ENCODE results near the gene PIK3R6.

The PIK3R6 gene

DNA sequence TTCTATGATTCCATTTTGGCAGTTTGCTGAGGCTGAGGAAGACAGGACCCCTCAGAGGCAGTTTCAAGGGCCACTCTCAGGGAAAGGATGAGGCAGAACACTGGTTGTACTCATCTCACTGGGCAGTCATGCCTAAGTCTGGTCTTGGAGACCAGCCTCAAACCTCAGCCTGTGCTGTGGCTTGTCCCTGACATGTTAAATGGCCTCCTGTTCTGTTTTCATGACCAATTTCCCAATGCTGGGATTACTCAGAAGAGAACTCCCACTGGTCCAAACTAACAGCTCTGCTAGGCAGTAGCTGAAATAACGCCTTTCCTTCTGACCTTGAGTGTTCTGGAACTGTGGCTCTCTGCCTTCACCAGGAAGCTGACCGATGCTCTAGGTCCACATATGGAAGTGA lies 100.7 kb downstream of the PIK3R6 start:
- Histone ChIP-seq H3K4me3 (ENCODE audit: low read length) (no peak overlapping the region), H3K4me1 (ENCODE audit: control insufficient read depth, low read length) (no peaks in the 10 kb centered on the region), H4K20me1 (ENCODE audit: control insufficient read depth, insufficient read depth, low read depth, low read length) (no peaks in the 10 kb centered on the region), H3K27me3 (ENCODE audit: control insufficient read depth, low read length) (peaks cover 8% of the 10 kb centered on the region; the same call in 1 of the 2 replicates), H3K9me3 (ENCODE audit: control insufficient read depth, insufficient read depth, low read length) (no peaks in the 10 kb centered on the region), H3F3A (ENCODE audit: control insufficient read depth, insufficient read depth) (no peaks in the 10 kb centered on the region), H3K9me2 (replicated peaks; ENCODE audit: control insufficient read depth, low read length) (no peaks in the 10 kb centered on the region), H3K79me2 (ENCODE audit: control insufficient read depth, low read length) (no peaks in the 10 kb centered on the region), H3K4me2 (ENCODE audit: low read length) (no peak overlapping the region), H3K27ac (ENCODE audit: low read depth, low read length) (no peak overlapping the region), H3K36me3 (ENCODE audit: control insufficient read depth, low read length) (no peaks in the 10 kb centered on the region)
- no peak for TF ChIP-seq EZH2phosphoT487 (IDR thresholded peaks at IDR 0.05; ENCODE audit: borderline replicate concordance, low read length)
- no peak for TF ChIP-seq CTCF (IDR thresholded peaks at IDR 0.05; ENCODE audit: low read depth, low read length, poor library complexity, severe bottlenecking)

DNA sequence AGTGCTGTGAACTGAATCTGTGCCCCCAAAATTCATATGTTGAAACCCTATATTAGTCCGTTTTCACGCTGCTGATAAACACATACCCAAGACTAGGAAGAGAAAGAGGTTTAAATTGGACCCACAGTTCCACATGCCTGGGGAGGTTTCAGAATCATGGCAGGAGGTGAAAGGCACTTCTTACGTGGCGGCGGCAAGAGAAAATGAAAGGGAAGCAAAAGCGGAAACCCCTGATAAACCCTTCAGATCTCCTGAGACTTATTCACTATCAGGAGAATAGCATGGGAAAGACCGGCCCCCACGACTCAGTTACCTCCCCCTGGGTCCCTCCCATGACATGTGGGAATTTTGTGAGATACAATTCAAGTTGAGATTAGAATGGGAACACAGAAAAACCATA lies 105.5 kb downstream of the PIK3R6 start:
- no peaks in the 10 kb centered on the region for H3K79me2 ChIP-seq (ENCODE audit: control insufficient read depth, low read length)
- H3K27me3 ChIP-seq (ENCODE audit: control insufficient read depth, low read length), result peaks cover 6% of the 10 kb centered on the region
- no peaks in the 10 kb centered on the region for H3F3A ChIP-seq (ENCODE audit: control insufficient read depth, insufficient read depth)
- H3K9me3 ChIP-seq (ENCODE audit: control insufficient read depth, insufficient read depth, low read length), result no peaks in the 10 kb centered on the region
- no peaks in the 10 kb centered on the region for H4K20me1 ChIP-seq (ENCODE audit: control insufficient read depth, insufficient read depth, low read depth, low read length)
- no peaks in the 10 kb centered on the region for H3K9me2 ChIP-seq (replicated peaks; ENCODE audit: control insufficient read depth, low read length)
- no peak overlapping the region for H3K4me2 ChIP-seq (ENCODE audit: low read length)
- H3K4me3 ChIP-seq (ENCODE audit: low read length), result no peak overlapping the region
- H3K36me3 ChIP-seq (ENCODE audit: control insufficient read depth, low read length), result no peaks in the 10 kb centered on the region
- H3K4me1 ChIP-seq (ENCODE audit: control insufficient read depth, low read length), result no peaks in the 10 kb centered on the region
- no peak overlapping the region for H3K27ac ChIP-seq (ENCODE audit: low read depth, low read length)
- no peak for TF ChIP-seq EZH2phosphoT487 (IDR thresholded peaks at IDR 0.05; ENCODE audit: borderline replicate concordance, low read length)
- TF ChIP-seq CTCF (IDR thresholded peaks at IDR 0.05; ENCODE audit: low read depth, low read length, poor library complexity, severe bottlenecking), result no peak

- H3K9me3 ChIP-seq (ENCODE audit: control insufficient read depth, insufficient read depth, low read length), result no peaks in the 10 kb centered on the region
- no peaks in the 10 kb centered on the region for H3K9me2 ChIP-seq (replicated peaks; ENCODE audit: control insufficient read depth, low read length)
- no peaks in the 10 kb centered on the region for H3K36me3 ChIP-seq (ENCODE audit: control insufficient read depth, low read length)
- H3F3A ChIP-seq (ENCODE audit: control insufficient read depth, insufficient read depth), result no peaks in the 10 kb centered on the region
- H3K4me3 ChIP-seq (ENCODE audit: low read length), result no peak within 1 kb of the TSS
- H3K27ac ChIP-seq (ENCODE audit: low read depth, low read length), result no peak within 1 kb of the TSS
- H3K4me1 ChIP-seq (ENCODE audit: control insufficient read depth, low read length), result no peaks in the 10 kb centered on the region
- H3K79me2 ChIP-seq (ENCODE audit: control insufficient read depth, low read length), result no peaks in the 10 kb centered on the region
- peaks cover 3% of the 10 kb centered on the region; the same call in 1 of the 2 replicates for H3K27me3 ChIP-seq (ENCODE audit: control insufficient read depth, low read length)
- H3K4me2 ChIP-seq (ENCODE audit: low read length), result no peak within 1 kb of the TSS
- no peak for TF ChIP-seq EZH2phosphoT487 (IDR thresholded peaks at IDR 0.05; ENCODE audit: borderline replicate concordance, low read length)
- no peak for TF ChIP-seq CTCF (IDR thresholded peaks at IDR 0.05; ENCODE audit: low read depth, low read length, poor library complexity, severe bottlenecking)
- no peaks in the 10 kb centered on the region for H4K20me1 ChIP-seq (ENCODE audit: control insufficient read depth, insufficient read depth, low read depth, low read length)
Measured at GRCh38 chr17:8758137-8758596, 109.3 kb downstream of the PIK3R6 start, which contains the start of gene SPDYE4. TSS of gene SPDYE4 (minus strand) at chr17:8758546. CDS start at chr17:8758382, 164 bp downstream.

All from DOHH2 (cell line).